ENCODE data around the gene RERE.

RERE gene

GRCh38 chr1:8404460-8405370 is 412.7 kb downstream of the RERE start:
- no peak for DNase-seq (ENCODE audit: low spot score)

GRCh38 chr1:8402109-8402710 is 415.2 kb downstream of the RERE start:
- no peak for DNase-seq (ENCODE audit: low spot score)

GRCh38 chr1:8398677-8399076 is 418.8 kb downstream of the RERE start:
- DNase-seq (ENCODE audit: low spot score) = no peak

GRCh38 chr1:8398086-8398485 is 419.4 kb downstream of the RERE start:
- no peak for DNase-seq (ENCODE audit: low spot score)

GRCh38 chr1:8397511-8397910 is 419.9 kb downstream of the RERE start:
- no peak for DNase-seq (ENCODE audit: low spot score)

GRCh38 chr1:8396786-8397406 is 420.5 kb downstream of the RERE start:
- DNase-seq (ENCODE audit: low spot score) = no peak

- no peak for DNase-seq (ENCODE audit: low spot score)
Observed at GRCh38 chr1:8396083-8396785, 421.2 kb downstream of the RERE start.

- no peak for DNase-seq (ENCODE audit: low spot score)
Observed at GRCh38 chr1:8395433-8395866, 422.0 kb downstream of the RERE start.

- no peak for DNase-seq (ENCODE audit: low spot score)
Observed at GRCh38 chr1:8394456-8395321, 422.8 kb downstream of the RERE start.

- DNase-seq (ENCODE audit: low spot score) = no peak
Observed at GRCh38 chr1:8392522-8392921, 424.9 kb downstream of the RERE start.

- DNase-seq (ENCODE audit: low spot score) = no peak
Observed at GRCh38 chr1:8390707-8391106, 426.7 kb downstream of the RERE start.

GRCh38 chr1:8389958-8390535 is 427.4 kb downstream of the RERE start:
- no peak for DNase-seq (ENCODE audit: low spot score)

- DNase-seq (ENCODE audit: low spot score) = no peak
Observed at GRCh38 chr1:8388732-8389562, 428.5 kb downstream of the RERE start.

GRCh38 chr1:8386247-8386646 is 431.2 kb downstream of the RERE start:
- DNase-seq (ENCODE audit: low spot score) = no peak

GRCh38 chr1:8384577-8384976 is 432.9 kb downstream of the RERE start:
- DNase-seq (ENCODE audit: low spot score) = no peak

GRCh38 chr1:8384088-8384487 is 433.4 kb downstream of the RERE start:
- no peak for DNase-seq (ENCODE audit: low spot score)

GRCh38 chr1:8382608-8383505 is 434.6 kb downstream of the RERE start:
- DNase-seq (ENCODE audit: low spot score) = no peak

- DNase-seq (ENCODE audit: low spot score) = no peak
Observed at GRCh38 chr1:8382051-8382505, 435.4 kb downstream of the RERE start.

- DNase-seq (ENCODE audit: low spot score) = no peak
Observed at GRCh38 chr1:8381618-8382017, 435.8 kb downstream of the RERE start.
